Gastroesophageal sphincter (tissue), 3 donors: ENCODE results near the gene CHST12.

ENCODE experiments used
- CTCF ChIP-seq, 4 experiments: fragments of 200-600 bp in 2 of 4; fragments of 450-650 bp in 2 of 4; sonication (generic) in 1 of 4; IDR thresholded peaks; one replicate each; pipeline ENCODE4 v1.5.1; 2017 to 2019; ENCODE audit warnings: antibody characterized with exemption in 4 of 4, mild to moderate bottlenecking in 2 of 4, moderate library complexity in 2 of 4
- EP300 ChIP-seq: sonication (generic); formaldehyde crosslinking; IDR thresholded peaks from one replicate; pipeline ENCODE4 v1.6.1; 2017; ENCODE audit warnings: antibody characterized with exemption, mild to moderate bottlenecking

- no peak for TF ChIP-seq EP300
- no peak for TF ChIP-seq CTCF (IDR thresholded peaks at IDR 0.05)
These were observed 49.3 kb downstream of the CHST12 start for GRCh38 chr7:2452643-2453270.
